OCI-M2 (cell line): ENCODE data around the gene PRPH.
A peak's percentile ranks its signal among the peaks of the same experiment; 100 is the strongest.
"Not testable (repeated sequence)": the region's sequence is repeated elsewhere in the genome, so short reads cannot be mapped to it uniquely, and the experiment has no call there.

Source experiments
- DNase-seq: peaks from one replicate; lab custom pipeline; 2025; ENCODE audit not compliant: unreplicated experiment; lab: John Stamatoyannopoulos, UW

The PRPH gene

GRCh38 chr12:49298160-49298559 is 3.2 kb downstream of the PRPH start:
- DNase-seq: no peak

- DNase-seq: no peak
Observed at GRCh38 chr12:49301760-49302159, 6.8 kb downstream of the PRPH start.

DNA sequence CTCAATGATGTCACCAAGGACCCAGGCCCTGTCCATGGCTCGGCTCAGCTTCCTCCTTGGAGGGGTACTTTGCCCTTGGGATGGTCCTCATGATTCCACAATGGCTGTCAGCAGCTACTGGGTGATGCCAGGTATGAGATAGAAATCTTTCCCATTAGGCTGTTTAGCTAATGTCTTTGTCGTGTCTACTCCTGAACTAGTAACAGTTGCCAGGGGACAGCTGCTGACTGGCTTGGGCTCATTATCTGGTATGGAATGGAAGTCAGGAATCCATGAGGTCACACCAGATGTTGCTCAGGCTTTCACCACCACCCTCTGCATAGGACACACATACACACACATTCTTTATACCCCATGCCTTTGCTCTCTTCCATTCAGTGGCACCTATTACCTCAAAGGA is 9.2 kb downstream of the PRPH start:
- DNase-seq: no peak

- no peak for DNase-seq
Observed at GRCh38 chr12:49305762-49306510, 11.0 kb downstream of the PRPH start.

- DNase-seq: no peak
Observed at GRCh38 chr12:49309386-49309785, 14.4 kb downstream of the PRPH start.

DNA sequence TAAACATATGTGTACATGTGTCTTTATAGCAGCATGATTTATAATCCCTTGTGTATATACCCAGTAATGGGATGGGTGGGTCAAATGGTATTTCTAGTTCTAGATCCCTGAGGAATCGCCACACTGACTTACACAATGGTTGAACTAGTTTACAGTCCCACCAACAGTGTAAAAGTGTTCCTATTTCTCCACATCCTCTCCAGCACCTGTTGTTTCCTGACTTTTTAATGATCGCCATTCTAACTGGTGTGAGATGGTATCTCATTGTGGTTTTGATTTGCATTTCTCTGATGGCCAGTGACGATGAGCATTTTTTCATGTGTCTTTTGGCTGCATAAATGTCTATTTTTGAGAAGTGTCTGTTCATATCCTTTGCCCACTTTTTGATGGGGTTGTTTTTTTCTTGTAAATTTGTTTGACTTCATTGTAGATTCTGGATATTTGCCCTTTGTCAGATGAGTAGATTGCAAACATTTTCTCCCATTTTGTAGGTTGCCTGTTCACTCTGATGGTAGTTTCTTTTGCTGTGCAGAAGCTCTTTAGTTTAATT is 15.6 kb downstream of the PRPH start:
- not testable (repeated sequence) for DNase-seq

DNA sequence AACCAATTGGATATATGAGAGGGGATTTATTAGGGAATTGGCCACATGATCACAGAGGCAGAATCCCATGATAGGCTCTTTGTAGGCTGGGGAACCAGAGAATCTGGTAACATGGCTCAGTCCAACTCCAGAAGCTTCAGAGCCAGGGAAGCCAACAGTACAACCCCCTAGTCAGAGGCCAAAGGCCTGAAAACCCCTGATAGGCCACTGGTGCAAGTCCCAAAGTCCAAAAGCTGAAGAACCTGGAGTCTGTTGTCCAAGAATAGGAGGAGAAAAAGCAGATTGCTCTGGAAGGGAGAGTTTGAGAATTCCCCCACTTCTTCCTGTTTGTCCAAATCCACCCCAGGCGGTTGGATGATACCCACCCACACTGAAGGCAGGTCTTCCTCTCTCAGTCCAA is 19.9 kb downstream of the PRPH start:
- DNase-seq: no peak

DNA sequence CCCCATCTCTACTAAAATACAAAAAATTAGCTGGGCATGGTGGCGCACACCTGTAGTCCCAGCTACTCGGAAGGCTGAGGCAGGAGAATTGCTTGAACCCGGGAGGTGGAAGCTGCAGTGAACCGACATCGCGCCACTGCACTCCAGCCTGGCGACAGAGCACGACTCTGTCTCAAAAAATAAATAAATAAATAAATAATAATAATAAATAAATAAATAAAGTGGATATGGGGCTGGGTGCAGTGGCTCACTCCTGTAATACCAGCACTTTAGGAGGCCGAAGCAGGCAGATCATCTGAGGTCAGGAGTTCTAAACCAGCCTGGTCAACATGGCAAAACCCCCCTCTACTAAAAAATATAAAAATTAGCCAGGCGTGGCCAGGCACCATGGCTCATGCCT is 22.2 kb downstream of the PRPH start:
- DNase-seq: not testable (repeated sequence)

DNA sequence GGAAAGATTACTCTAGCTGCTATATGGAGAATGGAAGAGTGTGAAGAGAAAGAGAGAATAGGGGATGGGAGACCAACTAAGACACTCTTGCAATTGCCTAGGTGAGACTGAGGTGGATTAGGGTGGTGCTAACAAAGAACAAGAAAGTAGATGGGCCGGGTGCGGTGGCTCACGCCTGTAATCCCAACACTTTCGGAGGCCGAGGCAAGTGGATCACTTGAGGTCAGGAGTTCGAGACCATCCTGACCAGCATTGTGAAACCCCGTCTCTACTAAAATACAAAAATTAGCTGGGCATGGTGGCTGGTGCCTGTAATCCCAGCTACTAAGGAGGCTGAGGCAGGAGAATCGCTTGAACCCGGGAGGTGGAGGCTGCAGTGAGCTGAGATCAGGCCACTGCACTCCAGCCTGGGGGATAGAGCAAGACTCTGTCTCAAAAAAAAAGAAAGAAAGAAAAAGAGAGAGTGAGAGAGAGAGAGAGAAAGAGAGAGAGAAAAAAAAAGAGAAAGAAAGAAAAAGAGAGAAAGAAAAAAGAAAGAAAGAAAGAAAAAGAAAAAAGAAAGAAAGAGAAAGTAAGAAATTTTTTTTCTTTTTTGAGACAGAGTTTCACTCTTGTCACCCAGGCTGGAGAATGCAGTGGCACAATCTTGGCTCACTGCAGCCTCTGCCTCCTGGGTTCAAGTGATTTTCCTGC is 25.6 kb downstream of the PRPH start:
- not testable (repeated sequence) for DNase-seq

DNA sequence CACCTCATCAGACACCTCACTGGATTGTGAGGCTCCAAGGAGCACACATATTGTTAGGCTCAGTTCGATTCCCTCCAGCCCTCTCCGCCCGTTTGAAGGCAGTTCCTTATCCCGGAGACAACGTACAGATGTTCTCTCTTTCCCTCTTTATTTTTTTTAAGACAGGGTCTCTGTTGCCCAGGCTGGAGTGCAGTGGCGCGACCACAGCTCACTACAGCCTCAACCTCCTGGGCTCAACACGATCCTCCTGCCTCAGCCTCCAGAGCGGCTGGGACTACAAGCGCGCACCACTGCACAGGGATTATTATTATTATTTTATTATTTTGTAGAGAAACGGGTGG is 27.4 kb downstream of the PRPH start:
- DNase-seq: no peak

GRCh38 chr12:49322708-49323523 is 28.0 kb downstream of the PRPH start, which contains the start of gene TROAP:
TROAP (plus strand) TSS chr12:49323255; CDS start chr12:49323609, 354 bp downstream.
- DNase-seq: peak; percentile 74

DNA sequence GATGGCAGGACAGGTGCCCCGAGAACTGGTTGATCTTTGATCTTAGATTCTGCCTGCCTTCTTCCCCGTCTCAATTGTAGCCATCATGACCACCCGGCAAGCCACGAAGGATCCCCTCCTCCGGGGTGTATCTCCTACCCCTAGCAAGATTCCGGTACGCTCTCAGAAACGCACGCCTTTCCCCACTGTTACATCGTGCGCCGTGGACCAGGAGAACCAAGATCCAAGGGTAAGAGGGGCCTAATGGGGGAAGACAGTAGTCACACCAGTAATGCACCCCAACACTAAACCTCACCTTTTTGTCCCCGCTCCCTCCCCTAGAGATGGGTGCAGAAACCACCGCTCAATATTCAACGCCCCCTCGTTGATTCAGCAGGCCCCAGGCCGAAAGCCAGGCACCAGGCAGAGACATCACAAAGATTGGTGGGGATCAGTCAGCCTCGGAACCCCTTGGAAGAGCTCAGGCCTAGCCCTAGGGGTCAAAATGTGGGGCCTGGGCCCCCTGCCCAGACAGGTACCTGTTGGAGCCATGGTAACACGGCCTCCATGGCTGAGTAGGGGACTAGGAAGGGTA is 28.7 kb downstream of the PRPH start:
- DNase-seq: no peak

DNA sequence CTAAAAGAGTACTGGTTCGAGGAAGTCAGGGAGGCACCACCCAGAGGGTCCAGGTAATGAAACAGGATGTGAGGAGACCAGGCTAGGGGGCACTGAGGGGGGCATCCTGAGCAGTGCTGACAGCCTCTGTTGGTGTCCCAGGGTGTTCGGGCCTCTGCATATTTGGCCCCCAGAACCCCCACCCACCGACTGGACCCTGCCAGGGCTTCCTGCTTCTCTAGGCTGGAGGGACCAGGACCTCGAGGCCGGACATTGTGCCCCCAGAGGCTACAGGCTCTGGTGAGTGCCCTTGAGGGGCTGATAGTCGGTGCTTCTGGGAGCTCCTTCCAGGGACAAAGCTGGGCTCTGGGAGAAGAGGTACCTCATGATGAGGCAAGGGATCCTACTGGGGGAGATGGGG is 30.7 kb downstream of the PRPH start:
- no peak for DNase-seq

GRCh38 chr12:49327368-49327767 is 32.4 kb downstream of the PRPH start:
- no peak for DNase-seq

DNA sequence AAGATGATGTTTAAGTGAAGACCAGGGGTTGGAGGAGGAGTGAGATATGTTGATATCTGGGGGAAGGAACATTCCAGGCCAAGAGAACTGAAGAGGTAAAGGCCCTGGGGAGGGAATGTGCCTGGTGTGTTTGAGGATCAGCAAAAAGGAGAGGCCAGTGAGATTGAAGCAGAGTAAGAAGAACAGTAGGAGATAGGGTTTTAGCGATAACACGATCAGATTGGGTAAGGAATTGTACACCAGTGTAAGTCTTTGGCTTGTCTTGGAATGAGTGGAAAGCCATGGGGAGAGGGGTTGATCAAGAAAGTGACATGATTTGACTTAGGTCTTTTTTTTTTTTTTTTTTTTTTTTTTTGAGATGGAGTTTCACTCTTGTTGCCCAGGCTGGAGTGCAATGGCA is 32.9 kb downstream of the PRPH start:
- no peak for DNase-seq

DNA sequence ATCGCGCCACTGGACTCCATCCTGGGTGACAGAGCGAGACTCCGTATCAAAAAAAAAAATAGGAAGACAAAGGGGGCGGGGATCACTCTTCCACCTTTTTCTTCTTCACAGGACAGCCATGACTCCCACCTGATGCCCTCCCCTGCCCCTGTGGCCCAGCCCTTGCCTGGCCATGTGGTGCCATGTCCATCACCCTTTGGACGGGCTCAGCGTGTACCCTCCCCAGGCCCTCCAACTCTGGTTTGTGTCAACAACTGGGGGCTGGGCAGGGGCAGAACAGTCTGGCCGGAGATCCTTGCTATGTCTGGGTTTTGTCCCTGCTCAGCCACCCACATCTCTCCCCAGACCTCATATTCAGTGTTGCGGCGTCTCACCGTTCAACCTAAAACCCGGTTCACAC is 33.9 kb downstream of the PRPH start:
- no peak for DNase-seq

GRCh38 chr12:49330032-49330619 is 35.2 kb downstream of the PRPH start:
- no peak for DNase-seq

DNA sequence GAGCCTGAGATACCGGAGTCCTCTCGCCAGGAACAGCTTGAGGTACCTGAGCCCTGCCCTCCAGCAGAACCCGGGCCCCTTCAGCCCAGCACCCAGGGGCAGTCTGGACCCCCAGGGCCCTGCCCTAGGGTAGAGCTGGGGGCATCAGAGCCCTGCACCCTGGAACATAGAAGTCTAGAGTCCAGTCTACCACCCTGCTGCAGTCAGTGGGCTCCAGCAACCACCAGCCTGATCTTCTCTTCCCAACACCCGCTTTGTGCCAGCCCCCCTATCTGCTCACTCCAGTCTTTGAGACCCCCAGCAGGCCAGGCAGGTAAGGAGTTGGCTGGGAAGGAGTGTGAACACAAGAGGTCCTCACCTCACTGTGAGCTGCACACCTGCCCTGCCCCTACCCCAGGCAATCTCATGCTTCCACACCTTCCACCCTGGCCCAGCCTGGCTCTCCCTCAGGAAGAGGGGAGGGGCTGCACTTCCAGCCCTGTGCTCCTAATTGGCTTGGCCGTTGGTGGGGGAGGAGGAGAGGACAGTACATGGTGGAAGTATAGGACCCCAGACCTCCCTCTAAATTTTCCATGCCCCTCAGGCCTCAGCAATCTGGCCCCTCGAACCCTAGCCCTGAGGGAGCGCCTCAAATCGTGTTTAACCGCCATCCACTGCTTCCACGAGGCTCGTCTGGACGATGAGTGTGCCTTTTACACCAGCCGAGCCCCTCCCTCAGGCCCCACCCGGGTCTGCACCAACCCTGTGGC is 35.9 kb downstream of the PRPH start:
- no peak for DNase-seq

DNA sequence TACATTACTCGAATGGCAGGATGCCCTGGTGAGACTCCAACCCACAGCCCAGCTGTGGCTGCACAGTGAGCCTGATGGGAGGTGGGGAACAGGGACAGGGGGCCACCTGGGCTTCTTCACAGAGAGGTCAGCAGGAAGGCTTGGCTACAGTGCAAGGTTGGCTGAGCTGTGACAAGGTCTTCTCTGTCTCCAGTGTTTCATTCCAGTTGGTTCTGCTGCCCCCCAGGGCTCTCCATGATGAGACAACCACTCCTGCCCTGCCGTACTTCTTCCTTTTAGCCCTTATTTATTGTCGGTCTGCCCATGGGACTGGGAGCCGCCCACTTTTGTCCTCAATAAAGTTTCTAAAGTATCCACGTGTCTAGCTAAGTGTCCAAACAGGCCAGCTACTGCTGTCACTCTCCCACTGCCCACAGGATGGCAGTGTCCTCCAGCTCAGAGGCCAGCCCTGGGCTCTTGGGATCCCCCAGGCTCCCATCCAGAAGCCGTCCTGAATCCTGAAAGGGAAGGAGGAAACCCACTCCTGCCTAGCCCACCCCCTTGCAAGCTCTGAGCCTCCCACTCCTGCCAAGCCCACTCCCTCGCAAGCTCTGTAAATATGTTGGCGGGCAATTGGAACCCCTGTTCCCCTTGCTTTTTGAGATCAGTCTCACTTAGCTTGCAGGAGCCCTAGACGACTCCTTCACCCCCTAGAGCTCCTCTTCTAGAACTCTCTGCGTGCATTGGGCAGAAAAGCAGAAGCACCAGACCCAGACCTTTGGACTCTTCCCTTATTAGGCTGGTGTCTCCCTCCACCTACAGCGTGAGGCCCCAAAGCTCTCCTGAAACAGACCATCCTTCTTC is 36.7 kb downstream of the PRPH start:
- no peak for DNase-seq
